A549 (cell line): ENCODE measurements around the gene SLC6A19. TPM values are rescaled to one million over a fixed set of nuclear protein-coding genes. Genes with fewer than 3 reads are reported as not detected.

ENCODE experiments used
- ATAC-seq, 2 experiments: fragments of 200-7000 bp in 1 of 2; fragments of >200 bp in 1 of 2; cut with Nextera tagmentation in 1 of 2; cut with Tn5 transposase in 1 of 2; 3 replicates each; pipeline versions ENCODE4 v1.8.0 to v1.9.1; 2018 to 2020; ENCODE audit warnings: mild to moderate bottlenecking in 1 of 2, moderate library complexity in 1 of 2
- CTCF ChIA-PET: fragments of 300-600 bp; sonication (Branson Sonifier 250); formaldehyde crosslinking; extraction: SDS; loops from one replicate; lab custom pipeline; 2021; ENCODE audit warnings: antibody characterized with exemption, inconsistent platforms; lab: Yijun Ruan, JAX
- POLR2A ChIA-PET: fragments of 350-600 bp; formaldehyde crosslinking; extraction: SDS; loops from one replicate; lab custom pipeline; 2021; ENCODE audit warnings: antibody characterized with exemption, inconsistent platforms; lab: Yijun Ruan, JAX
- DNase-seq, 2 experiments: peaks; one replicate each; pipeline versions ENCODE4 v3.0.0 to v3.0.0-alpha.2; 2011 to 2016; ENCODE audit warnings: low read depth in 1 of 2, low spot score in 1 of 2
- FAIRE-seq: peaks from 2 replicates; lab custom pipeline; 2011; peaks lifted over from hg19 to GRCh38; lab: Jason Lieb, UNC
- H3K27ac ChIP-seq, 2 experiments: fragments of >200 bp; sonication (Bioruptor Twin); formaldehyde crosslinking; 3 replicates each; pipeline ENCODE4 v1.5.1; 2016 to 2017
- H3K4me1 ChIP-seq: fragments of >200 bp; sonication (Bioruptor Twin); formaldehyde crosslinking; 3 replicates; pipeline ENCODE4 v1.6.1; 2016
- H3K4me2 ChIP-seq: fragments of >200 bp; sonication (Bioruptor Twin); formaldehyde crosslinking; 3 replicates; pipeline ENCODE4 v1.6.1; 2016
- H3K4me3 ChIP-seq: fragments of >200 bp; sonication (Bioruptor Twin); formaldehyde crosslinking; 3 replicates; pipeline ENCODE4 v1.5.1; 2016
- H3K9me3 ChIP-seq: fragments of >200 bp; sonication (Bioruptor Twin); formaldehyde crosslinking; 3 replicates; pipeline ENCODE4 v1.6.1; 2016
- CEBPB ChIP-seq, 2 experiments: fragments of >200 bp in 1 of 2; sonication (Bioruptor Twin) in 1 of 2; formaldehyde crosslinking in 1 of 2; IDR thresholded peaks; 2 replicates each; pipeline ENCODE4 v1.6.1; 2012 to 2016
- CHD4 ChIP-seq: fragments of 200-600 bp; sonication (generic); IDR thresholded peaks from 2 replicates; pipeline ENCODE4 v1.6.1; 2016; ENCODE audit warnings: antibody characterized with exemption, mild to moderate bottlenecking, borderline replicate concordance
- E2F6 ChIP-seq: IDR thresholded peaks from 2 replicates; pipeline ENCODE4 v1.6.1; 2012; ENCODE audit warnings: low read depth, borderline replicate concordance
- EHF ChIP-seq: fragments of 250-450 bp; sonication (Bioruptor Pico); IDR thresholded peaks from 2 replicates; pipeline ENCODE4 v1.5.0; 2020; ENCODE audit warnings: mild to moderate bottlenecking
- FOSL2 ChIP-seq, 2 experiments: fragments of 450-650 bp in 1 of 2; fragments of >200 bp in 1 of 2; sonication (Bioruptor Twin) in 1 of 2; formaldehyde crosslinking; IDR thresholded peaks; 2 replicates each; pipeline versions ENCODE4 v1.5.0 to v1.6.1; 2016 to 2020; ENCODE audit warnings: mild to moderate bottlenecking in 1 of 2, moderate library complexity in 1 of 2
- FOXS1 ChIP-seq: fragments of 250-450 bp; sonication (Bioruptor Pico); IDR thresholded peaks from 2 replicates; pipeline ENCODE4 v1.5.0; 2020; ENCODE audit warnings: mild to moderate bottlenecking, moderate library complexity
- HMGXB4 ChIP-seq: fragments of 250-450 bp; sonication (Bioruptor Pico); IDR thresholded peaks from 2 replicates; pipeline ENCODE4 v1.5.0; 2021; ENCODE audit warnings: mild to moderate bottlenecking, moderate library complexity, borderline replicate concordance
- HOXB5 ChIP-seq: fragments of 250-450 bp; sonication (Bioruptor Pico); IDR thresholded peaks from 2 replicates; pipeline ENCODE4 v1.5.0; 2020; ENCODE audit warnings: mild to moderate bottlenecking, moderate library complexity
- JUN ChIP-seq, 2 experiments: fragments of >200 bp; sonication (Bioruptor Twin); formaldehyde crosslinking; IDR thresholded peaks; 2 replicates in 1 of 2; 3 replicates in 1 of 2; pipeline ENCODE4 v1.6.1; 2016 to 2017
- PBX3 ChIP-seq: IDR thresholded peaks from 2 replicates; pipeline ENCODE4 v1.6.1; 2012
- SREBF2 ChIP-seq: fragments of 450-650 bp; IDR thresholded peaks from 2 replicates; pipeline ENCODE4 v1.6.1; 2014; ENCODE audit warnings: mild to moderate bottlenecking, moderate library complexity
- ZC3H11A ChIP-seq: fragments of 450-650 bp; IDR thresholded peaks from 2 replicates; pipeline ENCODE4 v1.6.1; 2014; ENCODE audit warnings: antibody characterized with exemption, mild to moderate bottlenecking
- ZNF302 ChIP-seq: fragments of 250-450 bp; sonication (Bioruptor Pico); IDR thresholded peaks from 2 replicates; pipeline ENCODE4 v1.9.0; 2021; ENCODE audit warnings: inconsistent platforms, mild to moderate bottlenecking, moderate library complexity
- ZSCAN20 ChIP-seq: fragments of 250-450 bp; sonication (Bioruptor Pico); IDR thresholded peaks from 2 replicates; pipeline ENCODE4 v1.8.0; 2022; ENCODE audit warnings: mild to moderate bottlenecking, moderate library complexity
- WGBS: methylation state at CpG from one replicate; pipeline ENCODE4 v1.1.6; 2017; ENCODE audit errors: missing lambda C conversion rate; 5-methylcytosine and 5-hydroxymethylcytosine counted together
- polyA plus RNA-seq, 4 experiments: library from polyadenylated mRNA; depleted of rRNA in 3 of 4; stranded (reverse); fragments of >200 nt; fragmentation: RNase III in 1 of 4; extraction: RNeasy Plus Mini Kit Qiagen cat#74134 plus additional on column Dnase treatment in 1 of 4; gene quantifications; 2 replicates in 3 of 4; 3 replicates in 1 of 4; pipeline ENCODE4 v1.2.3, GENCODE V29; 2011 to 2017

The SLC6A19 gene
- polyA plus RNA-seq, 2 of the 4 experiments (the other 2 are of a cell fraction) = 0.01 TPM; not detected in 1

- H3K27ac ChIP-seq = no peak overlapping the region
- POLR2A ChIA-PET = no interaction called here
- no peak for ATAC-seq
- no peak overlapping the region for H3K4me3 ChIP-seq
- no peak for FAIRE-seq
- no peak overlapping the region for H3K4me2 ChIP-seq
- CTCF ChIA-PET = interaction anchor here (0.6 to 1.4 kb wide), 2 partner anchors 73 to 80 kb away, joined by 3 to 4 read pairs; no protein-coding TSS in a partner anchor
- 43% methylated on average over 5 of the region's 6 CpGs for WGBS
- no peaks in the 10 kb centered on the region for H3K4me1 ChIP-seq
- TF ChIP-seq ZSCAN20 (CRISPR knock-in tag) (no peak), HOXB5 (CRISPR knock-in tag) (no peak), CEBPB (IDR thresholded peaks at IDR 0.05) (no peak), ZNF302 (CRISPR knock-in tag) (no peak), ZC3H11A (no peak), HMGXB4 (CRISPR knock-in tag) (no peak), PBX3 (no peak), SREBF2 (no peak), JUN (IDR thresholded peaks at IDR 0.05) (no peak), EHF (no peak), CHD4 (no peak), FOXS1 (CRISPR knock-in tag) (no peak)
- no peaks in the 10 kb centered on the region for H3K9me3 ChIP-seq
- DNase-seq = no peak
Measured at GRCh38 chr5:1247811-1248210, 46.4 kb downstream of the SLC6A19 start.

GRCh38 chr5:1249366-1250280 lies 48.2 kb downstream of the SLC6A19 start:
- 72% methylated on average over 22 of the region's 29 CpGs for WGBS
- no peak for ATAC-seq
- Histone ChIP-seq H3K9me3 (no peaks in the 10 kb centered on the region), H3K27ac (no peak overlapping the region), H3K4me2 (no peak overlapping the region), H3K4me1 (no peaks in the 10 kb centered on the region), H3K4me3 (no peak overlapping the region)
- ChIA-PET POLR2A (no interaction called here), CTCF (interaction anchor here (0.8 to 1.4 kb wide), 2 partner anchors 10 to 15 kb away, joined by 3 read pairs; no protein-coding TSS in a partner anchor)
- DNase-seq = no peak
- TF ChIP-seq EHF = no peak
- no peak for TF ChIP-seq CEBPB (IDR thresholded peaks at IDR 0.05)
- no peak for TF ChIP-seq FOSL2 (IDR thresholded peaks at IDR 0.05)
- no peak for TF ChIP-seq FOSL2 (CRISPR knock-in tag; IDR thresholded peaks at IDR 0.05)
- TF ChIP-seq HMGXB4 (CRISPR knock-in tag) = no peak
- no peak for TF ChIP-seq FOXS1 (CRISPR knock-in tag)
- no peak for TF ChIP-seq E2F6
- no peak for FAIRE-seq
